Fibroblast of skin of left quadriceps (primary cell): ENCODE measurements around the gene SCAF1.

Source experiments
- DNase-seq, 2 experiments: peaks; one replicate each; pipeline ENCODE4 v3.0.0-alpha.2; 2013; ENCODE audit warnings: low read depth in 2 of 2

Gene SCAF1

DNA sequence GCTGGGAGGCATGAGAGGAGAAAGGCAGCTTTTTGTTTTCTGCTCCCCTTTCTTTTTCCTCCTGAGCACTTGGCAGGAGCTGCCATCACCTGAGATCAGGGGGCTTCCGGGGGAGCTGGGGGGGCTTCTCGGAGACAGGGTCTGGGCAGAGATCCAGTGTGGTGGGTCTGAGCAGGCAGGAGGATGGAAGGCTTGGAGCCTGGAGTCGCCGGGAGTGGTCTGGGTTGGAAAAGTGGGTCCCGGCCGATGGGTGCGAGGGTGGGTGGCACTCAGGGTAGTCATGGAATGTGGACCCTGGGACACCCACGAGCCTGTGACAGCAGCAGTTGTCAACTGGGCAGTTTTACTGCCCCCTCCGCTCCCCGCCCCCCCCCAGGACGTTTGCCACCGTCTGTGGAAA is 45.1 kb downstream of the SCAF1 start:
- no peak for DNase-seq

DNA sequence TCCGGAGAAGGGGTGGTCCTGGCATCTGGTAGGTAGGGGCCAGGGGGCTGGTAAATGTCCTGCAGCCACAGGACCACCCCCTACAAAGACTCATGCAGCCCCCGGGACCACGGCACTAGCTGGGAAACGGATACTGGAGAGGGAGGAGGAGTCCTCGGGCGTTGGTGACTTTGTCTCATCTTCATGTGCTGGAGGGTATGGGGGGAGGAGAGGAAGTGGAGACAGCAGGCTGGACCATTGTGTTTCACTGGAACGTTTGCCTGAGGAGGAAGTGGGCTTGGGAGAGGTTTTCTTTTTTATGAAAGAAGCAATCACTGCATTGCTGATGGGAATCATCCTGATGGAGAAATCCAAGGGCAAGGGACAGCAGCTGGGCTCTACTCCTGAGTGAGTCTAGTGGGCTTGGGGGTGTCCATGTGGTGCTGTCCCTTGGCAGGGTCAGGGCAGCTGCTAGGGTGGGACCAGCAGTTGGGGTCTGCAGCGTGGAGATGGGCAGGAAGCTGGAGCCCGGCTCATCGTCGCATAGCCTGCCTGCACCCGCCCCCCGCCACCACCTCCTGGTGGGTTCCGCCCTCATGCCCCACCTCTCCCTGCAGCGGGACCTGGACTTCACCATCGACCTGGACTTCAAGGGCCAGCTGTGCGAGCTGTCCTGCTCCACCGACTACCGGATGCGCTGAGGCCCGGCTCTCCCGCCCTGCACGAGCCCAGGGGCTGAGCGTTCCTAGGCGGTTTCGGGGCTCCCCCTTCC is 45.7 kb downstream of the SCAF1 start:
- no peak for DNase-seq

DNA sequence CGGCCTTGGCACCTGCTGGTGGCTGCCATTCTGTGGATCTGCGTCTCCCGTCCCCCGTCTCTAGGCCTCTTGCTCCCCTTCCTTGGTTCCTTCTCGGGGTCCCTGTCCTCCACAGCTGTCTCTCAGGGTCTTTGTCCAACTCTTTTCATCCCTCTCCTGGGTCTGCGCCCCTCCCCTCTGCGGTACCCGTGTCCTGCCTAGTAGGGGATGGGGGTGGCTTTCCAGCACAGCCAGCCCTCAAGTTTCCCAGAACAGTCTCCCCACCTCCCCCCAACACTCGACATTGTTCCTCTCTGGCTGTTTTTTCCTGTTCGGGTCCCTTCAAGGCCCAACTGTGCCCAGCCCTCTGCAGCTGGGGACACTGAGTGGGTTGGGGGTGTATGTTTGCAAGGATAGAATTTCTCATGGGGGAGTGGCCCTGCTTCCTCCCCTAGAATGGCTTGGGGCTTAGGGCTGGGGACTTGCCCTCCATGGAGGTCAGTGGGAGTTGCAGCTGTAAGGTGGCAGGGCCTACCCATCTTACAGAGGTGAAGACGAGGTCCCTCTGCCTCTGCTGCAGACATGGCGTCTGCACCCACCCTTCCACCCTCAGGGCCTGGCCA is 46.6 kb downstream of the SCAF1 start:
- DNase-seq, result no peak

DNA sequence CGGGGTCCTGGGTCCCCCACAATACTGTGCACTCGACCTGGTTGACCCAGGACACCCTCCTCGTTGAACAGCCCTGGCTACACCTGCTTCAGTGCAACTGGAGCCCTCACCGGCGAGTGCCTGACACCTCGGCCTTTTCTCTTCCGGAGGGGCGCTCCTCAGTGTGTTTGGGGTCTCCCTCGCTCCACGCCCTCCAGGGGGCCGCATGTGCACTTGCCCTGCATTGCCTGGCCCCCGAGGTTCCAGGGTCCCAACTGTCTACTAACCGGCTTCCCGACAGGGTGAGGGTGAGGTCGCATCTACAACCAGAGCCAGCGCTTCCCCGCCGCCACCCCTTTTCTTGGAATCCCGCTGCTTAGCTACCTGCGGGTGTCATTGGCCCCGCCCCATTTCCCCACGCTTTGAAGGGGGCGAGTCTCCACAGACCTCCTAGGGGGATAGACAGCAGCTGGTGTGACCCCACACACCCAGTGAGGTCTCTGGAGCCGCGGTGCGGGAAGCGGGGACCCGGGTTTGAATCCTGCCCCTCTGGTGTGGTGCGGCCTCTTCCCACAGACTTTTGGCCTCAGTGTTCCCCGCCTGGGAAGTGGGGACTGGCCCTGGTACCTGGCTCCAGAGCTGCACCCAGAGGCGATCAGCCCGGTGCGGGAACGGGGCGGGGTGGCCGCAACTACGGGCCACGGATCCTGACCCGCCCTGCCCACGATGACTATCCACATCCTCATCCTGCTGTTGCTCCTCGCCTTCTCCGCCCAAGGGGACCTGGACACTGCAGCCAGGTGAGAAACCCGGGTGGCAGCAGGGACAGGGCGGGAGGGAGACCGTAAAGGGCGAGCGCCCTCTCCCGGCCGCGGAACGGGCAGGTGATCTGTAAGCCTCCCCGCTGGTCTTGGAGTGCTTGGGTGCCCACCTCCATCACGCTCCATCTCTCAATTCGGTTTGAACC is 47.4 kb downstream of the SCAF1 start, which contains the start of gene ADM5:
TSS of gene ADM5 (plus strand) at position 462 of the 946 bp plus-strand sequence. CDS start at position 706, 244 bp downstream.
- no peak for DNase-seq

DNA sequence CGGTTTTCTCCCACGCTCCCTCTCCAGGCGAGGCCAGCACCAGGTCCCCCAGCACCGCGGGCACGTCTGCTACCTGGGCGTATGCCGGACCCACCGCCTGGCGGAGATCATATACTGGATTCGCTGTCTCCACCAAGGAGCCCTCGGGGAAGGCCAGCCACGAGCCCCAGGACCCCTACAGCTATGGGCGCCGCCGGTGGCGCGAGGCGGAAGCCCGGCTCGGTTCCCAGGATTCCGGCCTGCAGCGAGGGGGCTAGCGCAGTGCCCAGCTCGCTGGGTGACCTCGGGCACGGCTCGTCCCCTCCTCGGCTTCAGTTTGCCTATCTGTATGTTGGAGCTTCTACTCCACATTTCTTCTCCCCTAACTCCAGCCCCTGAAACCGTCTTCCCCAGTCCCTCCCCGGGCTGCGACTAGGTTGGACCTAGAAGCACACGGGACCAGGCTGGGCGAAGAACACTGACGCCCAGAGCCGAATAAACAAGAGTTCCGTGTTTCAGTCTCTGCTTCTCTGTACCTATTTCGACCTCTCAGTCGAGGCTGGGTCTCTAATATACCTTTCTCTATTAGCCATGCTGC is 48.2 kb downstream of the SCAF1 start:
- DNase-seq, result no peak

DNA sequence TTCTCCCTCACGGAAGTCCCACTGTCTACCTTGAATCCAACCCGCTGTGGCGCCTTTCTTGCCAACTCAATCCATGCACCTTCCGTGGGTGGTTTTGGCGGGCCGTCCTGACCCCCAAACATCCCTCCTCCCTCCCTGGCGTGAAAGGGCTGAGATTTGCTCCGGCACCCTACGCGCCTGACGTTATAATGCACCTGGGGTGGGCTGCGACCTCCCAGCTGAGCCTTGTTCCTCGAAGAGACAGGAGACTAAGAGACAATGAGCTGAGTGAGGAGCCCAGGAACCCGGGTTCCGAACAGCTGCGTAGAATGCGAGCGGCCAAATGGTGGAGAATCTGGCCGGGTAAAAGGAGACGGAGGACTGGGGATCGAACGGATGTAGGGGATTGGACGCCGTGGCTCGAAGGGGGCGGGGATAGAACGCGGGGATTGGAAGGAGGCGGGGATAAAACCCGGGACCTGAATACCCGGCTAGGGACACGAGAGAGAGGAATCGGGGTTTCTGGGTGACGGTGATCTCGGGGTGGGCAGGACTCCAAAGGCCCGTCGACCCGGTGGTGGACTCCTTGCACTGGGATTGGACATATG is 48.7 kb downstream of the SCAF1 start, which contains the start of gene CPT1C:
TSS of gene CPT1C (plus strand) at position 461 of the 587 bp plus-strand sequence. CDS start 1,137 bp downstream, outside the sequence.
- DNase-seq, result peak; percentile 69 to 71

DNA sequence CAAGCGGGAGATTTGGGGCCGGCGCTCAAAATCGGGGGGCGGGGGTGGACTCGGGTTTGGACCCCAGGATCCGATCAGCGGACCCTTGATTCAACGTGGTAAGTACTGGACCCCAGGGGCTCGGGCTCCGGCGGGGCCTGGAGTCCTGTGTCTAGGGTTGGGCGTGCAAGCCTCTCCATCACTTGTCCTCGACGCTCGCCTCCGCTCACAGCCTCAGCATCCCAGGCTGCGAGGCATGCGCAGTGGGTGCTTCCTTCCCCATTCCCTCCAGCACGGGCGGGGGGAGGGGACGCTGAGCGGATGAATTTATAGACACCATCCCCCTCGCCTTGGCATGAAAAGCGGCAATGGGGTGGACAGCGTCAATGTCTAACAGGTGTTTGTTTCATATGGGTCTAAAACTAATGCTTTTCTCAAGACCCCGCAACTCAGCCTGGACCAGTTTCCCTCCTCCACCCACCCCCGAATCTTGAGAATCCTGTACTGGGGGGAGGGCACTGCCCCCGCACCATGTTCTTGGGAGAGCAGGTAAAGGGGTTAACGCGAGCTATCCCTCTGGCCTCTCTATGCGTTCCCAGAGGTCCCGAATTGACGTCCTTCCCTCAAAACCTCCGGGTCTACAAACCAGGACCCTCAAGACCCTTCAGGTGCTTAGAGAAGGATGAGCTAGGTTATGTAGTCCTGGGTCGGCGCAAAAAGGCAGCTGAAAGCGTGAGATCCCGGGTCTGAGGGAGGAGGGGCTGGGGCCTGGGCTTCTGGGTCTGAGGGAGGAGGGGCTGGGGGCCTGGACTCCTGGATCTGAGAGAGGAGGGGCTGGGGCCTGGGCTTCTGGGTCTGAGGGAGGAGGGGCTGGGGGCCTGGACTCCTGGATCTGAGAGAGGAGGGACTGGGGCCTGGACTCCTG is 49.5 kb downstream of the SCAF1 start:
- peak; percentile 66 to 67 for DNase-seq

DNA sequence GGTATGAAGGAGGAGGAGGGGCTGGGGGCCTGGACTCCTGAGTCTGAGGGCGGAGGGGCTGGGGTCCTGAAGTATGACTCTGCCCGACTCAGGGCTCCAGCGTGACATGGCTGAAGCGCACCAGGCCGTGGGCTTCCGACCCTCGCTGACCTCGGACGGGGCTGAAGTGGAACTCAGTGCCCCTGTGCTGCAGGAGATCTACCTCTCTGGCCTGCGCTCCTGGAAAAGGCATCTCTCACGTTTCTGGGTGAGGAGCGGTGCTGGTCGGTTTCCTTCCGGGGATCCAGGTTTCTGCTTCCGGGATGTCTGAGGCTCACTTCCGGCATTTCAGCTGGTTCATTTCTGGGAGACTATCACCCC is 50.1 kb downstream of the SCAF1 start:
- DNase-seq, result no peak

DNA sequence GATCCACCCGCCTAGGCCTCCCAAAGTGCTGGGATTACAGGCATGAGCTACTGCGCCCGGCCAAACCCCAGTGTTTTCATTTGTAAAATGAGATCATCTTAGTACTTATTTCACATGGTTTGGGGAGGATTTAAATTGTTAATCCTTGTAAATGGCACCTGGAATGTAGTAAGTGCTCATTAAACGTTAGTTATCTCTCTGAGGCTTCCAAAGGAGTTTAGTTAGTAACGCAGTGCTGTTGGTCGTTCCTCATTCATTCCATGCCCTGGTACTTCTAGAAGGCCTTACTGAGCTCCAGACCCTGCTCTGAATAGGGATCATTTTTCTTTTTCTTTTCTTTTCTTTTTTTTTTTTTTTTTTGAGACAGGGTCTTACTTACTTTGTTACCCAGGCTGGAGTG is 54.1 kb downstream of the SCAF1 start:
- DNase-seq, result no peak

DNA sequence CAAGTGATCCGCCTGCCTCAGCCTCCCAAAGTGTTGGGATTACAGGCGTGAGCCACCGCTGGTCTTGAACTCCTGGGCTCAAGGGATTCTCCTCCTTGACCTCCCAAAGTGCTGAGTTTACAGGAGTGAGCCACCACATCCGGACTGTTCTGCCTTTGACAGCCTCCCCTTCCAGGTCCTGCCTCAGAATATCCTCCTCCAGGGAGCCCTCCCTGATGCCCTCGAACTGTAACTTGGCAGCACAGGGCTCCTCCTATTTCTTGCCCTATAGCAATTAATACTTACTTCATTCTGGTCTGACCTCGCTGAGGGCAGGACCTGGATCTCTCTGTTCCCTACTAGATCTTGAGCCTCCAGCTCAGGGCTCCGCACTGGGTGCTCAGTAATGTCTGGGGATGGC is 54.9 kb downstream of the SCAF1 start:
- no peak for DNase-seq

DNA sequence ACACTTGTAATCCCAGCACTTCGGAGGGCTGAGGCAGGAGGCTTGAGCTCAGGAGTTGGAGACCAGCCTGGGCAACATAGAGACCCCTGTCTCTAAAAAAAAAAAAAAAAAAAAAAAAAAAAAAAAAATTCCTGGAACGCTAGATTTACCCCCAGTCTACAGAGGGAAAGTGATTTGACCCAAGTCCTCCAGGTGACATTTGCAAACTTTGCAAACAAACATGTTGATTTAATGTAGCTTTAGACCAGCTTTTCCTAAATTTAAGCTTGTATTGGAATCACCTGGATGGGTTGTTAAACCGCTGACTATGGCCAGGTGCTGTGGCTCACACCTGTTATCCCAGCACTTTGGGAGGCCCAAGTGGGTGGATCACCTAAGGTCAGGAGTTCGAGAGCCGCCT is 57.4 kb downstream of the SCAF1 start:
- no peak for DNase-seq

DNA sequence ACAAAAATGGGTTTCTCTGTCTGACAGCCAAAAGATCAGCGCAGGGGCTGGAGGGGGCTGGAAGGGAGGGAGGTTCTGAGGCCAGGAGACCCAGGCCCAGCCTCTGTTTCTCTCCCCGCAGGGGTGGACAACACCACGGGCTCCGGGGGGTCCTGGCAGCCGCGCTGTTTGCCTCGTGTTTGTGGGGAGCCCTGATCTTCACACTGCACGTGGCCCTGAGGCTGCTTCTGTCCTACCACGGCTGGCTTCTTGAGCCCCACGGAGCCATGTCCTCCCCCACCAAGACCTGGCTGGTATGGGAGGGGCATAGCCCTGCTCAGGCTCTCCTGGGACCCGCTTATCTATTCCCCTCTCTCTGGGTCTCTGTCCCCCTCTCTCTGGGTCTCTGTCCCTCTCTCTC is 58.6 kb downstream of the SCAF1 start:
- no peak for DNase-seq

DNA sequence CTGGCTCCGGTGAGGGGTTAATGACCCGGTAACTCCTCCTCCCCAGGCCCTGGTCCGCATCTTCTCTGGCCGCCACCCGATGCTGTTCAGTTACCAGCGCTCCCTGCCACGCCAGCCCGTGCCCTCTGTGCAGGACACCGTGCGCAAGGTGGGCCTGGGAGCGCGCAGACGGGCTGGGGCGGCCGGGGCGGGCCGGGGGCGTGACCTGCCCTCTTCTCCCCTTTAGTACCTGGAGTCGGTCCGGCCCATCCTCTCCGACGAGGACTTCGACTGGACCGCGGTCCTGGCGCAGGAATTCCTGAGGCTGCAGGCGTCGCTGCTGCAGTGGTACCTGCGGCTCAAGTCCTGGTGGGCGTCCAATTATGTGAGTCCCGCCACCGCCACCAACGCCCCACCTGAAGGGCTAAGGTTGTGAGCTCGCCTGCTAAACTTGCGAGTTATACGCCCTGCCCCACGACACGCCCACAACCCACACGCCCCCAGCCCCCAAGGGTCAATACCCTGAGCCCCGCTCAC is 59.3 kb downstream of the SCAF1 start:
- DNase-seq, result no peak

DNA sequence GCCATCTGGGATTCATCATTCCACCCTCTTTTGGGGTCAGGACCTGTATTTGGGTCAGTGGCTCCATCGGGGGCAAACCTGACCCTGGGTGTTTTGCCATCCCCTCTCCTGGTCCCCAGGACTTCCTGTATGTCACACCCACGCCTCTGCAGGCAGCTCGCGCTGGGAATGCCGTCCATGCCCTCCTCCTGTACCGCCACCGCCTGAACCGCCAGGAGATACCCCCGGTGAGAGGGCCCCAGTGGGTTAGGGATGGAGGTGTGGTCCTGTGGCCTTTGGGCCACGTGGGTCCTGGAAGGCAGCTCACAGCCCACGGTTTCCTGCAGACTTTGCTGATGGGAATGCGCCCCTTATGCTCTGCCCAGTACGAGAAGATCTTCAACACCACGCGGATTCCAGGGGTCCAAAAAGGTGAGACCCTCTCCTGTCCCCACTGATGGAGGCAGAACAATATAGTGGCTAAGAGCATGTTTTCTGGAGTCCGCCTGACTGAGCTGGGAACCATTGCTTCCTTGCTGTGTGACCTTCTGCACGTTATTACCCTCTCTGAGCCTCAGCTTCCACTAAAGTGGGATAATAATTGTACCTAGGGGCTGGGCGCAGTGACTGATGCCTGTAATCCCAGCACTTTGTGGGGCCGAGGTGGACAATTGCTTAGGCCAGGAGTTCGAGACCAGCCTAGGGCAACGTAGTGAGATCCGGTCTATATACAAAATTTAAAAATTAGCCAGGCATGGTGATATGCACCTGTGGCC is 63.1 kb downstream of the SCAF1 start:
- no peak for DNase-seq

DNA sequence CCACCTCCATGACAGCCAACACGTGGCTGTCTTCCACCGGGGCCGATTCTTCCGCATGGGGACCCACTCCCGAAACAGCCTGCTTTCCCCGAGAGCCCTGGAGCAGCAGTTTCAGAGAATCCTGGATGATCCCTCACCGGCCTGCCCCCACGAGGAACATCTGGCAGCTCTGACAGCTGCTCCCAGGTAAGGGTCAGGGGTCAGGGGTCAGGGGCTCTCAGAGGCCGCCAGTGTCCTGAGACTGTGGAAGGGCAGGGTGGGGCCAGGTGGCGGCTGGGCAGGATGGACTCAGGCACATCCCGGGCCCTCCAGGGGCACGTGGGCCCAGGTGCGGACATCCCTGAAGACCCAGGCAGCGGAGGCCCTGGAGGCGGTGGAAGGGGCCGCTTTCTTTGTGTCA is 63.9 kb downstream of the SCAF1 start:
- no peak for DNase-seq
